GM21367 (cell line): ENCODE results near the gene SH3YL1.

Source experiments
- ATAC-seq: cut with Tn5 transposase; IDR thresholded peaks from one replicate; pipeline ENCODE4 v1.9.1; 2021; ENCODE audit not compliant: unreplicated experiment

The SH3YL1 gene

GRCh38 chr2:282371-283263 is 18.8 kb upstream of the SH3YL1 start:
- ATAC-seq: no peak

GRCh38 chr2:281381-281780 is 17.5 kb upstream of the SH3YL1 start:
- no peak for ATAC-seq

- no peak for ATAC-seq
Observed at GRCh38 chr2:280650-281110, 16.8 kb upstream of the SH3YL1 start.

GRCh38 chr2:279956-280649 is 16.3 kb upstream of the SH3YL1 start:
- no peak for ATAC-seq

GRCh38 chr2:279366-279765 is 15.5 kb upstream of the SH3YL1 start:
- no peak for ATAC-seq

- ATAC-seq: no peak
Observed at GRCh38 chr2:278927-279320, 15.1 kb upstream of the SH3YL1 start.

- ATAC-seq: no peak
Observed at GRCh38 chr2:278312-278926, 14.6 kb upstream of the SH3YL1 start.

GRCh38 chr2:275466-275865 is 11.6 kb upstream of the SH3YL1 start:
- peak; percentile 97 for ATAC-seq

- no peak for ATAC-seq
Observed at GRCh38 chr2:274503-274902, 10.7 kb upstream of the SH3YL1 start.

GRCh38 chr2:273333-273732 is 9.5 kb upstream of the SH3YL1 start:
- ATAC-seq: no peak

- ATAC-seq: no peak
Observed at GRCh38 chr2:271917-272316, 8.1 kb upstream of the SH3YL1 start.

GRCh38 chr2:270861-271260 is 7.0 kb upstream of the SH3YL1 start:
- no peak for ATAC-seq

- ATAC-seq: no peak
Observed at GRCh38 chr2:269356-270030, 5.7 kb upstream of the SH3YL1 start.

- ATAC-seq: no peak
Observed at GRCh38 chr2:268323-268722, 4.5 kb upstream of the SH3YL1 start.

GRCh38 chr2:264493-265468 is 949 bp upstream of the SH3YL1 start, which contains the start of gene ACP1:
ACP1 (plus strand) TSS chr2:264947; CDS start chr2:264965, 18 bp downstream.
- peak; percentile 86 for ATAC-seq

- no peak for ATAC-seq
Observed at GRCh38 chr2:263022-263738, 652 bp downstream of the SH3YL1 start.

- no peak for ATAC-seq
Observed at GRCh38 chr2:262117-262516, 1.7 kb downstream of the SH3YL1 start.

- ATAC-seq: no peak
Observed at GRCh38 chr2:260507-261161, 3.2 kb downstream of the SH3YL1 start.
